ENCODE data around the gene TMPRSS3.

The TMPRSS3 gene

DNA sequence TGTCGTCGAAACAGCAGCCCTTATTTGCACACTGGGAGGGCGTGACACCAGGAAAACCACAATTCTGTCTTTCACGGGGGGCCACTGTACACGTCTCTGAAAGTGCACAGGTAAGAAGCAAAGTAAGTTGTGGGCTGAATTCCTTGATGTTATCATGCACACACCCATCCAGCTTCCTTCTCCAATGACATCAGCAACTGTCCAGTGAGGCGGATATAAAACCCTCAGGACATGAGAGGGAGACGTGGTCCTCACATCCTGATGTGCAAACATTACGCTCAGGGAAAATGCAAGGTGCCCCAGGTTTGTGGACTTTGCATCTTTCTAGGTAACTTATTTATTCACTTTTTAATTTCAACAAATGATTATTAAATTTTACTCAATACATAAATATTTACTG lies 32.5 kb downstream of the TMPRSS3 start:
- no peak overlapping the region for H3K27ac ChIP-seq
- TF ChIP-seq, protein P1, sequence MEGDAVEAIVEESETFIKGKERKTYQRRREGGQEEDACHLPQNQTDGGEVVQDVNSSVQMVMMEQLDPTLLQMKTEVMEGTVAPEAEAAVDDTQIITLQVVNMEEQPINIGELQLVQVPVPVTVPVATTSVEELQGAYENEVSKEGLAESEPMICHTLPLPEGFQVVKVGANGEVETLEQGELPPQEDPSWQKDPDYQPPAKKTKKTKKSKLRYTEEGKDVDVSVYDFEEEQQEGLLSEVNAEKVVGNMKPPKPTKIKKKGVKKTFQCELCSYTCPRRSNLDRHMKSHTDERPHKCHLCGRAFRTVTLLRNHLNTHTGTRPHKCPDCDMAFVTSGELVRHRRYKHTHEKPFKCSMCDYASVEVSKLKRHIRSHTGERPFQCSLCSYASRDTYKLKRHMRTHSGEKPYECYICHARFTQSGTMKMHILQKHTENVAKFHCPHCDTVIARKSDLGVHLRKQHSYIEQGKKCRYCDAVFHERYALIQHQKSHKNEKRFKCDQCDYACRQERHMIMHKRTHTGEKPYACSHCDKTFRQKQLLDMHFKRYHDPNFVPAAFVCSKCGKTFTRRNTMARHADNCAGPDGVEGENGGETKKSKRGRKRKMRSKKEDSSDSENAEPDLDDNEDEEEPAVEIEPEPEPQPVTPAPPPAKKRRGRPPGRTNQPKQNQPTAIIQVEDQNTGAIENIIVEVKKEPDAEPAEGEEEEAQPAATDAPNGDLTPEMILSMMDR (conservative IDR thresholded peaks at IDR 0.05) = no peak

DNA sequence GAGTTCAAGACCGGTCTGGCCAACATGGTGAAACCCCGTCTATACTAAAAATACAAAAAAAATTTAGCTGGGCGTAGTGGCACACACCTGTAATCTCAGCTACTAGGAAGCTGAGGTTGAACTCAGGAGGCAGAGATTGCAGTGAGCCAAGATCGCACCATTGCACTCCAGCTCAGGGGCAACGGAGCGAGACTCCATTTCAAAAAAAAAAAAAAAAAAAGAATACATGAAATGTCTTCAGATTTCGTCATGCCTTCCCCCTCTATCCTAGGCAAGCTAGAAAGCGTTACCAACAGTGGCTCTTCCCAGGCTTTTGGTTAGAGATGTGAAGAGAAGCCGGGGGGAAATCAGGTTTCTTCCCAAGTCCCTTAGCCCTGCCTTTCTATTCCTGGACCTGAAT lies 33.2 kb downstream of the TMPRSS3 start:
- no peak overlapping the region for H3K27ac ChIP-seq
- TF ChIP-seq ZFX (IDR thresholded peaks at IDR 0.05) = no peak
- TF ChIP-seq, protein P1 (conservative IDR thresholded peaks at IDR 0.05) = no peak

DNA sequence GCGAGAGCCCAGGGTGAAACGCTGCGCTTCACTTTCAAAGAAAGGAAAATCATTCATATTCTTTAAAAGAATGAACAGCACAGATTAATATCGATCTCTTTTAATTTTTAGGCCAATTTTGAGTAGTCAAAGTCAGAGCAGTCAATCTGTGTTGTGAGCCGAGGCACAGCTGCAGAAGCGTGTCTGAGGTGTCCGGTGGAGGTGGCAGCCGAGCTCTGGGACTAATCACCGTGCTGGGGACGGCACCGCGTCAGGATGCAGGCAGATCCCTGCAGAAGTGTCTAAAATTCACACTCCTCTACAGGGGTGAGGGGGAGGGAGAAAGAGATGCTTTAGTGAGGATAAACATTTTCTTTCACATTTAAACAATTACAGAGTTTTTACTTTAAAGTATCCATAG lies 33.7 kb downstream of the TMPRSS3 start:
- no peak overlapping the region for H3K27ac ChIP-seq

DNA sequence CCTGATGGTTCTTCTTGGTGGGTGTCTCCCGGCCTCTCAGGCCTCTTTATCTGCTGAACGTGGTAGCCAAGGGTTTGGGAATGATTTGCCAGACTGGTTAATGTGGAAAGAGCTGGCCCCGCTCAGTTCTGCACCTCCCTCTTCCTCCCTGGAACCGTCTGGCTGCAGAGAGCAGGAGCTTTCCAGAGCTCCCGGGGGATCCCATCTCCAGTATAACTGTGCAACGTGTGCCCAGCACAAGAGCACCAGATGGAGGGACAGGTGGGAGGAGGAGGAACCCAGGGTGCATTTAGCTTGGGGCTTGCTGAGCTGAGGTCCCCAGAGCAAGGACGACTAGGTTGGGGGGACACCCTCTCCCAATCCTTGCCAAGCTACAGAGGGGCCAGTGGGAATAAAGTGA lies 34.6 kb downstream of the TMPRSS3 start:
- no peak overlapping the region for H3K27ac ChIP-seq
- TF ChIP-seq, protein P1 (conservative IDR thresholded peaks at IDR 0.05) = no peak

More for the DNA sequence above, 33.7 kb downstream of the TMPRSS3 start:
- TF ChIP-seq, protein P1 (conservative IDR thresholded peaks at IDR 0.05) = no peak
- TF ChIP-seq ZFX (IDR thresholded peaks at IDR 0.05) = no peak

DNA sequence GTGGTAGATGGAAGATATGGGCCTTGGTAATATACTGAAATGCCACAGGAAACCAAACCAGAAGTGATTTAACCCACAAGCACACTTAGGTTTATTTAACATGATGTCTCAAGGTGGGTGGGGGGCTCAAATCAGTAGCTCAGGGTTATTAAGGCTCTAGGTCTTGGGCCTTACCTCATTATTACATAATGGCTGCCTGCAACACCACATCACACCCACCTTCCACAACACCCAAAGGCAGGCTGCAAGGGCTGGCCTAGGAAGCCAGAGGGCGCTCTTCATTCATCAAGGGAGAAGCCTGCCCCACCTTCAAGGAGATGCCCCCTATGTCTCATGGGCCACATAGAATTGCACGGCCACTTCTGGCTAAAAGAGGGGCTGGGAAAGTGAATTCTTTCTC lies 35.5 kb downstream of the TMPRSS3 start:
- no peak overlapping the region for H3K27ac ChIP-seq
- TF ChIP-seq ZFX (IDR thresholded peaks at IDR 0.05) = no peak
- TF ChIP-seq, protein P1 (conservative IDR thresholded peaks at IDR 0.05) = no peak

DNA sequence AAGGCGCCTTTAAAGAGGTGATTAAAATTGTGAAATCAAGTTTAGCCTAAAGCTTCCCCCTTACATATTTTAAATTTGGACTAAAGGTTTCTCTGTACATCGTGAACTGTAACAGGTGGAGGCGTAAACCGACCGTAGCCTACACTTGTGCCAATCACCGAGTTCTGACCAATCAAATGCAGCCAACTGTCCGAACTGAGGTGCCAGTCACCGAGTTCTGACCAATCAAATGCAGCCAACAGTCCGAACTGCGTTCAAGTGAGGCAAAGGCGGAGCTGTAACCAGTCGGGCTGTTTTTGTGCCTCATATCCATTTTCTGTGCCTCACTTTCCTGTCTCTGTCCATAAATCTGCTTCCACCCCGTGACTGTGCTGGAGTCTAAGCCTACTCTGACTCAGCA lies 36.9 kb downstream of the TMPRSS3 start:
- TF ChIP-seq, protein P1 (conservative IDR thresholded peaks at IDR 0.05) = no peak
- TF ChIP-seq ZFX (IDR thresholded peaks at IDR 0.05) = no peak
- no peak overlapping the region for H3K27ac ChIP-seq

DNA sequence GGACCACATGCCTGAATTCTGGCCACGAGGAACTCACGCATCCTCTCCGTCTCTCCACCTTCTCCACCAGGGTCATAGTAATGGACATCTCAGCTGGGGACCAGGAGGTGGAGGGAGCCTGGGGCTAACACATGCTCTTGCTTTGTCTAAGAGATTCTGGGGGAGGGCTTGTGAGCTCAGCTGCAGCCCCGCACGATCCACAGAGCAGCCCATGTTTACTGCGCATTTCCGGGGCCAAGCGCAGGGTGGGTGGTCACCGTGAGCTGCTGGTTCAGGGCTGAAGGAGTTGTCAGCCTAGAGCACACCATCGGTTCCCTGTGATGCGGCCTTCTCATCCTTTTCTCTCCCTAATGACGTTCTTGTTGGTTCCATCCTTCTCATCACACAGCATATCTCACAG lies 37.6 kb downstream of the TMPRSS3 start:
- H3K27ac ChIP-seq = no peak overlapping the region
- TF ChIP-seq, protein P1 (conservative IDR thresholded peaks at IDR 0.05) = no peak
- no peak for TF ChIP-seq ZFX (IDR thresholded peaks at IDR 0.05)
